Measurements from ENCODE around the gene PRR20G.

DNA sequence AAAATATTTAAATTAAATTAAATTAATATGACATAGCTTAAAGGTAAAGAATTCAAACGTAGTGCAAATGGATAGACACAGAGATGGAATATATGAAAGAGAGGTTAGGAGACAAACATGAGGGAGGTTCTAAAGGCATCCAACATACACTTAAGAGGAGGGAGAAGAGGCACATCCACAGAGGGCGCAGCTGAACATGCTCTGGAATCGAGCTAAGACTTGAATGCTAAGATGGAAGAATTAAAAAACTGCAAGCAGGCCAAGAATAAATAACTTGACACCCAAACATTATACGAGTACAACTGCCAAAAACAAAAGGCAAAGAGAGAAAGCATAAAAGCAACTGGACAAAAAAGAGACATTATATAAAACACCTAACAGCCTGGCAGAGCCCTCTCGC, 9.1 kb upstream of the PRR20G start:
- TF ChIP-seq EZH2 (IDR thresholded peaks at IDR 0.05) = no peak
- TF ChIP-seq EZH2phosphoT487 (IDR thresholded peaks at IDR 0.05; ENCODE audit: borderline replicate concordance) = no peak
